Subcutaneous adipose tissue (tissue), 4 donors: Measurements from ENCODE around the gene KLHL3. TPM values are rescaled to one million over a fixed set of nuclear protein-coding genes. Genes with fewer than 3 reads are reported as not detected.

Experiments
- total RNA-seq, 4 donors: library from RNA; depleted of rRNA; stranded (reverse); fragments of >200 nt; gene quantifications; one replicate each; pipeline ENCODE4 v1.1.0, GENCODE V29; 2016
- TF ChIP-seq, protein P1 (sequence below): fragments of 450-650 bp; IDR thresholded peaks from one replicate; pipeline ENCODE4 v1.5.1; 2016; ENCODE audit warnings: low read depth, mild to moderate bottlenecking, control low read depth, antibody characterized with exemption, moderate library complexity

The KLHL3 gene
- total RNA-seq, 4 donors from 2014 or later = 3.1 to 18.5 (median 7.2) TPM

DNA sequence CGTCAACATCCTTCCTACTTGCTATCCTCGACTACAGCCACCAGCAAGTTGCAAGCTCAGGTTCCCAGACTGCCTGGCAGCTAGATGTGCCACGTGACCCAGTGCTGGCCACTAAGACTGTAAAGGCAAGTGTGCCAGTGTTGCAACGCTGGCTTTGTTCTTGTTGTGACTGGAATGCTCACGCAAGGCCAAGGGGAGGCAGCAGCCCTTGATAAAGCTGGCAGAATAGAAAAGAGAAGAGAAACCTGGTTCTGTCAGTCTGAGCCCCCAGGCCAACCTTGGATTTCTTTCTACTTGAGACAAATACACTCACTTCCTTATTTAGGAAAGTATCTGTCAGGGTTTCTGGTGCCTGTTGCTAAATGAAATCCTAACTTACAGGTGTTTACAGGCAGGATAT, 113.0 kb downstream of the KLHL3 start:
- TF ChIP-seq, protein P1, sequence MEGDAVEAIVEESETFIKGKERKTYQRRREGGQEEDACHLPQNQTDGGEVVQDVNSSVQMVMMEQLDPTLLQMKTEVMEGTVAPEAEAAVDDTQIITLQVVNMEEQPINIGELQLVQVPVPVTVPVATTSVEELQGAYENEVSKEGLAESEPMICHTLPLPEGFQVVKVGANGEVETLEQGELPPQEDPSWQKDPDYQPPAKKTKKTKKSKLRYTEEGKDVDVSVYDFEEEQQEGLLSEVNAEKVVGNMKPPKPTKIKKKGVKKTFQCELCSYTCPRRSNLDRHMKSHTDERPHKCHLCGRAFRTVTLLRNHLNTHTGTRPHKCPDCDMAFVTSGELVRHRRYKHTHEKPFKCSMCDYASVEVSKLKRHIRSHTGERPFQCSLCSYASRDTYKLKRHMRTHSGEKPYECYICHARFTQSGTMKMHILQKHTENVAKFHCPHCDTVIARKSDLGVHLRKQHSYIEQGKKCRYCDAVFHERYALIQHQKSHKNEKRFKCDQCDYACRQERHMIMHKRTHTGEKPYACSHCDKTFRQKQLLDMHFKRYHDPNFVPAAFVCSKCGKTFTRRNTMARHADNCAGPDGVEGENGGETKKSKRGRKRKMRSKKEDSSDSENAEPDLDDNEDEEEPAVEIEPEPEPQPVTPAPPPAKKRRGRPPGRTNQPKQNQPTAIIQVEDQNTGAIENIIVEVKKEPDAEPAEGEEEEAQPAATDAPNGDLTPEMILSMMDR = no peak

DNA sequence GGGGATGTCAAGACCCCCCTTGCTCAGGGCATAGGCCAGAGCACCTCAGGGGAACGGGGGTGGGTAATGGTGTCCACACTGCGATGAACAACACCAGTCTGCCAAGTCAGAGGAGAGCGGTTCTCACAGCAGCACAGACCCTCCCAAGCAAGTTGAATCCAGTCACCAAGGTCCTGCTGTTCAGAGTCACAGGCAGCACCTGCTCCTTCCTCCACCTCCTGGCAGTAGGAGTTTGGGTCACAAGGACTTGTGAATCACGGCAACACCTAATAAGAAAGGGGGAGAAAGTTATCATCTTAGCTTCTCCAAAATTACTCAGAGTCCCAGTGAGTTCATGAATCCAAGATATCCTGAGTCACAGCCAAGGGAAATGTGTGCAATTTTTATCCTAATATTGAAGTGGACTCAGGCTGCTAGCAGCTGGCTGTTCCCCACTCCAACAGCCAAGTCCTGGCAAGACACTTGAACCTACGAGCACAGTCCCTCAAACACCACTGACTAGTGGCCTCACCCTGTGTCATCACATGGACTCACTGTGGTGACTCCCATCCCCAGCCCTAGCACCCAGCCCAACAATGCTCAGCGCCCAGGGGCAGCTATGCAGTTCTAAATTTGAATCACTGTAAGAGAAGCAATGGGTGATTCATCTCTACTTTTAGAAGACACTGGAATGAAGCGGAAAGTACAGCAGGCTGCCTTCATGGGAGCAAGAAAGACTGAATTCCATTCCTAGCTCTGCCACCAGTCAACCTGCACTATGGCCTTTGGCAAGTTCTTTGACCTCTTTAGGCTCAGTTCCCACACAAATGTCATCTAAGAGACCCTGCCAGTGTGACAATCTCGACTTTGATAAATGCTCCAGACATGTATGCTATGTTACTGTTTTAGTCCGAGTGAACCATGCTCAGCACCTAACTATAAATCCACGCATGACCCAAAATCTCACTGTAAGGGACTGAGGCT, 113.7 kb downstream of the KLHL3 start:
- TF ChIP-seq, protein P1 = no peak

DNA sequence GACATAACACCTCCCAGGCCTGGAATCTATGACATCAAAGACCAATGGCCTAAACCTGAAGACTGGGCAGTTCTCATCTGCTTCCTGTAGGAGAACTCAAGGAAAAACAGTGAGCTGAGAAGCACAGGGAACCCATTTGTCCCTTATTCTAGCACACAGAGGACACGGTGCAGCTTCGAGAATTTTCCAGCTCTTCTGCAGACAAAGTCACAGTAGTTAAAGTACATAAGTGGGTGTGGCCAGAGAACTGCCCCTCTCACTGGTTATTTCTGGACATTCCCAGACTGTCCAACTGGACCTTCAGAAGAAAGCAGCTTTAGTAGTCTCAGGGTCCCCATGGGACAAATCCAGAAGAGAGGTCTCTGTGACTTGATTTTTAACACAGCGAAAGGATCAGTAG, 114.6 kb downstream of the KLHL3 start:
- TF ChIP-seq, protein P1 = no peak

DNA sequence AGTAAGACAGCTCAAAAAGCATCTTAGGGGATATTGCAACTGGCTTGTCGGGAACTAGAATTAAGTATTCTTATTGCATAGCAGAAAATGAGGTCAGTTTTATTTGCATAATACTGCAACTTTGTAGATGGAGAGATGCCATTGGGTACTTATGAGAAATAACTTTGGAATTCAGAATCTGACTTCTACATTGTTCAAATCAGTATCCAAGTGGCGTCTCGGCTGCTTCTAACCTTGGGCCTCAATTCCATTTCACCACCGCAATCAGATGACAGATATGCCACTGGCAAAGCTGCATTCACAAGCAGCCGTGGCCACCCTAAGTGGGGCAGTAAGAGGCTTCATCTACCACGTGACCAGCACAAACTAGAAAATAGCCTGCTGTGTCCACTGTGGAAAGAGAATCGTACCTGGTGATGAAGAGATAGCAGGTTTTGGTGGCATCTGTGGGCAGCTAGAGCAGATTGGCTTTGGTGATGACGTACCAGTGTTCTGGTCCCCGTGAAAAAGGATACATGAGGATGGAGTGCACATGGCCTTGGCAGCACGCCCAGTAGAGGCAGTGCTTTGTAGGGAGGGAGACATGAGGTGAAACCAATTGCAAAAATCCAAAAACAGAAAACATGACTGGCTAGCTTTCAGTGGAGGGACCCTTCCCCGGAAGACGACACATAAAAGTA, 116.6 kb downstream of the KLHL3 start:
- TF ChIP-seq, protein P1 = no peak

DNA sequence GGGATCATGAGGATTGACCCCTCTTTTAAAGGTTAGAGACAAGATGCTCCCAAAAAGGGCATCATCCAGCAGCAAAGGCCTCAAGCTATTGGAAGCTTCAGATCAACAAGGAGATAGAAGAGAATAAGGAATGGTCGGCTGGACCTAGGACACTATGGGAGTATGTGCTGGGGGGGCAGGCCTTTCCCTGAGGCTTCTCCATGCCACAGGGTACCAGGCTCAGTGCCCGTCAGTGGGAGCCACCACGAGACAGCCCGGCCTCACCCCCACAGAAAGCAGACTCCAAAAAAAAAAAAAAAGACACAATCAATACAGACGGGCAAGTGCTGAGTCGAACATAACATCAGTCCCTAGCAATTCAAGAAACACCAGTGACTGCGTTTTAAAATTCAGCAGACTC, 117.4 kb downstream of the KLHL3 start:
- TF ChIP-seq, protein P1 = no peak

DNA sequence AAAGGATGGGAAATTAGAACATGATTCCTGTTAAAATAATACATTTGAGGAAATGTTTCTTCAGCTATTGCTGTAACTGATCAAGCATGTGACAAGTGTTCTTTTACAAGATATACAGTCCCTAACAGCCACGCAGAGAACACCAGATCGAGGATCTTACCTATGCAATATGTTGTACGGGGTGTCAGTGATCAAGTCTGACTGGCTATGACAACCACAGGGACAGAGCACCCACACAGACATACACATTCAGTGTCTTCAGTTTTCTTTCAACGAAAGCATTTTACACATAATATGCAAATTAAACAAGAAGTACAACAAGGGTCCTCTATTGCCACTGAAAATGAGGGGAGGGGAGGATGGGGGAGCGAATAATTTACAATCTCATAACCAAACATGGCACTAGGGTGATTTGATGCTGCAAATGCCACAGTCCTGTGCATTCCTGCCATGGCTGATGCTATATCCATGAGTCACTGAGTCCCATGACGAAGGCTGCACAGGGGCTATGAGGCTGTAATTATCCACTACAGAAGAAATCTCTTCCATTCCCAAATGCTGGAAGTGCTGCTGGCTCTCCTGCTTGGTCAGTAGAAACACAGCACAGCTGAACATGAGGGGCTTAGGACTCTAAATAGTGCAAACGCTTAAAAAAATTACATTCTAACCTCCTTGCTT, 118.2 kb downstream of the KLHL3 start:
- TF ChIP-seq, protein P1 = no peak

DNA sequence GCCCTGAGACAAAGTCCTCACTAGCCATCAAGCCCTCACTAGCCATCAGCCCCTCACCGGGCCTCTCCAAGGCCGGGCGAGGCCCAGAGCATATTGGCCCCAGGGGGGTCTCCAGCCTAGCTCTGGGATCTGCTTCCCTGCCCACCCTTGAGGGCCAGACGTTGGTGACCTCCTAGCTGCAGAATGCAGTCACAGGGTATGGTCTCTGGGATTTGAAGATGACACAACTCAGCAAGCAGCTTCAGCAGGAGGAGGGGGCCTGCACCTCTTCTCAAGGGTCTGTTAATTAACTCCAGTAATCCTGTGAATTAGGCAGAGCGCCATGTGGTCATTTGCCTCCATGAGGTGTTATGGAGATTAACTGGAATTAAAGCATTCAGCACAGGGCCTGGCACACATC, 119.8 kb downstream of the KLHL3 start:
- TF ChIP-seq, protein P1 = no peak
